Left kidney (tissue), 2 donors: ENCODE measurements around the gene AUP1. TPM values are rescaled to one million over a fixed set of nuclear protein-coding genes. Genes with fewer than 3 reads are reported as not detected.

ENCODE experiments used
- DNase-seq: peaks from one replicate; pipeline ENCODE4 v3.0.0-alpha.2; 2013
- polyA plus RNA-seq: library from polyadenylated mRNA; unstranded; fragments of 120-200 nt; gene quantifications from one replicate; pipeline ENCODE4 v1.2.1, GENCODE V29; 2013; ENCODE audit not compliant: insufficient read length

The AUP1 gene
- polyA plus RNA-seq, 1 donor, result 96.8 TPM

GRCh38 chr2:74559912-74560311, 30.4 kb upstream of the AUP1 start:
- no peak for DNase-seq

GRCh38 chr2:74558284-74559230, 29.1 kb upstream of the AUP1 start:
- DNase-seq, result no peak

- no peak for DNase-seq
Observed at GRCh38 chr2:74556831-74557370, 27.4 kb upstream of the AUP1 start.

- DNase-seq, result no peak
Observed at GRCh38 chr2:74556159-74556558, 26.7 kb upstream of the AUP1 start.

GRCh38 chr2:74555610-74556103, 26.2 kb upstream of the AUP1 start:
- no peak for DNase-seq

GRCh38 chr2:74554820-74555531, 25.5 kb upstream of the AUP1 start:
- DNase-seq, result no peak

- DNase-seq, result peak; percentile 91
Observed at GRCh38 chr2:74553892-74554819, 24.6 kb upstream of the AUP1 start, which contains the start of the genes DOK1 and LOXL3. TSS of gene DOK1 (plus strand) at chr2:74554720. CDS start at chr2:74554755, 35 bp downstream. TSS of gene LOXL3 (minus strand) at chr2:74553942. CDS start at chr2:74552634, 1,308 bp downstream.

GRCh38 chr2:74552914-74553811, 23.7 kb upstream of the AUP1 start:
- DNase-seq, result no peak

- no peak for DNase-seq
Observed at GRCh38 chr2:74551942-74552913, 22.7 kb upstream of the AUP1 start.

- DNase-seq, result no peak
Observed at GRCh38 chr2:74551530-74551929, 22.0 kb upstream of the AUP1 start.

- DNase-seq, result no peak
Observed at GRCh38 chr2:74550231-74550630, 20.7 kb upstream of the AUP1 start.

- DNase-seq, result peak; percentile 37
Observed at GRCh38 chr2:74548900-74549826, 19.7 kb upstream of the AUP1 start.

- DNase-seq, result no peak
Observed at GRCh38 chr2:74548285-74548899, 18.9 kb upstream of the AUP1 start.

- no peak for DNase-seq
Observed at GRCh38 chr2:74546004-74546403, 16.5 kb upstream of the AUP1 start.

GRCh38 chr2:74544634-74545033, 15.1 kb upstream of the AUP1 start:
- DNase-seq, result no peak

- no peak for DNase-seq
Observed at GRCh38 chr2:74542978-74543377, 13.5 kb upstream of the AUP1 start.

- DNase-seq, result no peak
Observed at GRCh38 chr2:74540291-74540690, 10.8 kb upstream of the AUP1 start.
